Sigmoid colon (tissue), 7 donors: ENCODE results near the gene MYO7A. TPM values are rescaled to one million over a fixed set of nuclear protein-coding genes. Genes with fewer than 3 reads are reported as not detected.

Experiments
- DNase-seq: peaks from one replicate; pipeline ENCODE4 v3.0.0-alpha.2; 2019
- H3K27ac ChIP-seq, 4 donors: fragments of 200-600 bp; sonication (generic); one replicate each; pipeline ENCODE4 v1.5.1; 2016 to 2019; ENCODE audit warnings: mild to moderate bottlenecking in 1 of 4
- H3K27me3 ChIP-seq, 3 donors: fragments of 200-600 bp; sonication (generic); one replicate each; pipeline ENCODE4 v1.5.1; 2019; ENCODE audit warnings: mild to moderate bottlenecking in 1 of 3
- H3K36me3 ChIP-seq, 4 donors: fragments of 200-600 bp; sonication (generic); one replicate each; pipeline ENCODE4 v1.5.1; 2016 to 2019
- H3K4me1 ChIP-seq, 4 donors: fragments of 200-600 bp; sonication (generic); one replicate each; pipeline ENCODE4 v1.5.1; 2017 to 2019
- H3K4me3 ChIP-seq, 4 donors: fragments of 200-600 bp; sonication (generic); one replicate each; pipeline ENCODE4 v1.5.1; 2017 to 2019; ENCODE audit warnings: mild to moderate bottlenecking in 2 of 4, moderate library complexity in 1 of 4
- H3K9me3 ChIP-seq, 4 donors: fragments of 200-600 bp in 3 of 4; sonication (generic) in 3 of 4; one replicate each; pipeline versions ENCODE4 v1.5.1 to v1.6.1; 2013 to 2019
- CTCF ChIP-seq, 4 experiments: fragments of 450-650 bp in 3 of 4; fragments of 200-600 bp in 1 of 4; IDR thresholded peaks; one replicate each; pipeline ENCODE4 v1.5.1; 2016 to 2019; ENCODE audit warnings: antibody characterized with exemption in 4 of 4, mild to moderate bottlenecking in 3 of 4, moderate library complexity in 2 of 4
- EP300 ChIP-seq, 4 donors: sonication (generic); formaldehyde crosslinking; IDR thresholded peaks; one replicate each; pipeline ENCODE4 v1.6.1; 2017; ENCODE audit warnings: antibody characterized with exemption in 4 of 4
- POLR2A ChIP-seq, 2 donors: fragments of 450-650 bp; IDR thresholded peaks; one replicate each; pipeline ENCODE4 v1.6.1; 2016; ENCODE audit warnings: antibody characterized with exemption in 2 of 2, mild to moderate bottlenecking in 2 of 2, moderate library complexity in 2 of 2
- POLR2AphosphoS5 ChIP-seq, 4 donors: sonication (generic); formaldehyde crosslinking; IDR thresholded peaks; one replicate each; pipeline ENCODE4 v1.6.1; 2017; ENCODE audit warnings: antibody characterized with exemption in 4 of 4
- WGBS, 2 donors: extraction: QIAGEN DNeasy Blood & Tissue Kit; methylation state at CpG; one replicate each; pipeline ENCODE4 v1.1.7; 2013; 5-methylcytosine and 5-hydroxymethylcytosine counted together
- intact Hi-C: fragments of 100-400 bp; cut with DNase I; formaldehyde crosslinking; loops from one replicate; pipeline ENCODE4 v1.15.1; 2023
- polyA plus RNA-seq, 3 donors: library from polyadenylated mRNA; stranded (reverse); fragments of 200-250 nt; gene quantifications; one replicate each; pipeline ENCODE4 v1.2.3, GENCODE V29; 2013
- total RNA-seq, 4 donors: library from RNA; depleted of rRNA; stranded (reverse); fragments of >200 nt; gene quantifications; one replicate each; pipeline ENCODE4 v1.1.0, GENCODE V29; 2016
- donor health status: healthy with polysubstance abuse.
- donor health status: Bipolar disorder and iron deficiency.
- donor health status: healthy.

The MYO7A gene
- total and polyA plus RNA-seq, 7 donors: 1.8 to 12.8 (median 7.7) TPM

DNA sequence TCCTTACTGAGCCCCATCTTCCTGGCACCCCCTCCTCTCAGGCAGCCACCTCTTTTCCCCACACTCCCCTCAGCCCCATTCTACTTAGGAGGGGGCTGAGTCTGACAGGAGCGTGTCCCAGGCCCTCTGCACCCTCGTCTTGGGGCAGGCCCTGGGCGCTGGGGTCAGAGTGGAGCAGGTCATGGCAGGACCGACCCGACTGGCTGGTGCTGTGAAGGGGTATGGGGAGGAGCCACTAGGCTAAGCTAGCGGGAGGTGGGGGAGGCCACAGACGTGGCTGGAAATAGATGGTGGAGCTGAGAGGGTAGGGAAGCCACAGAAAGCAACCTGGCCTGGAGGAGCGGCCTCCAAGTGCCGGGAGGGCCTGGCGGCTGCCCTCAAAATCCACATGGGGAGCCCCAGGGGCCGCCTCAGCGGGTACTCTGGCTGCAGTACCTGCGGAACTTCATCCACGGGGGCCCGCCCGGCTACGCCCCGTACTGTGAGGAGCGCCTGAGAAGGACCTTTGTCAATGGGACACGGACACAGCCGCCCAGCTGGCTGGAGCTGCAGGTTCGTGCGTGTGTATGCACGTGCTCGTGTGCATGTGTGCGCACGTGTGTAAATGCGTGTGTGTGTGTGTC is 61.7 kb downstream of the MYO7A start:
- intact Hi-C loops: loop anchor here (2.0 to 5.0 kb wide), 3 partner anchors 63 to 358 kb away; no protein-coding TSS in a partner anchor
- Histone ChIP-seq H3K4me3 (no peak overlapping the region), H3K27me3 (peaks cover 0 to 9% (median 0%) of the 10 kb centered on the region in 3 donors), H3K4me1 (no peaks in the 10 kb centered on the region), H3K9me3 (no peaks in the 10 kb centered on the region), H3K27ac (no peak overlapping the region), H3K36me3 (no peaks in the 10 kb centered on the region)
- DNase-seq: no peak
- WGBS, 2 donors: 85 to 93% methylated on average over 28 of the region's 28 CpGs
- TF ChIP-seq EP300 (IDR thresholded peaks at IDR 0.05): no peak
- no peak for TF ChIP-seq POLR2AphosphoS5 (IDR thresholded peaks at IDR 0.05)
- TF ChIP-seq POLR2A (IDR thresholded peaks at IDR 0.05): no peak
- TF ChIP-seq CTCF (IDR thresholded peaks at IDR 0.05): no peak

DNA sequence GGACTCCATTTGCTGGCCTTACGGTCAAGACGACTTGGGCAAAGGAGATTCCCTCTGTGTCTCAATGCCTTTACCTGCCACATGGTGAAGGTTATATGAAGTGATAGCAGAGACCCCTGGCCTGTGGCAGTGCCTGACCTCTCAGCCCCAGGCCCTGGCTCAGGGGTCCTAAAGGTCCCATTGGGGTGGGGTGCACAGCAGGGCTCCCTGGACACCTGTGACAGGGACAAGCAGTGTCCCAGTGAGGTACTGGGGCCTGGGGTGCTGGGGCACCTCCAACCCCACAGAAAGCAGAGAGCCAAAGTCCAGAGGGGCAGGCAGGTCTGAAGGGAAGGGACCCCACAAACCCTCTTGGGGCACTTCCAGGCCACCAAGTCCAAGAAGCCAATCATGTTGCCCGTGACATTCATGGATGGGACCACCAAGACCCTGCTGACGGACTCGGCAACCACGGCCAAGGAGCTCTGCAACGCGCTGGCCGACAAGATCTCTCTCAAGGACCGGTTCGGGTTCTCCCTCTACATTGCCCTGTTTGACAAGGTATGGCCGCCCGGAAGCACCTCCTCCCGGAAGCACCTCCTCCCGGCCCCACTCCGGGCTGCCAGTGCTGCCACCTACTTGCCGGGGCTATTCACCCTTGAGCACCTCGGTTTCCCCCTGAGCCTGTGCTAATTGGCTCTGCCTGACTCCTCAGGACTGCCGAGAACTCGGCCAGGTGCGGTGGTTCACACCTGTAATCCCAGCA is 62.5 kb downstream of the MYO7A start:
- Histone ChIP-seq H3K4me3 (no peak overlapping the region), H3K4me1 (no peaks in the 10 kb centered on the region), H3K27me3 (peaks cover 0 to 9% (median 0%) of the 10 kb centered on the region in 3 donors), H3K9me3 (no peaks in the 10 kb centered on the region), H3K36me3 (no peaks in the 10 kb centered on the region), H3K27ac (no peak overlapping the region)
- 91 to 93% methylated on average over 21 of the region's 21 CpGs for WGBS, 2 donors
- TF ChIP-seq EP300 (IDR thresholded peaks at IDR 0.05) (no peak), POLR2A (IDR thresholded peaks at IDR 0.05) (no peak), POLR2AphosphoS5 (IDR thresholded peaks at IDR 0.05) (no peak), CTCF (IDR thresholded peaks at IDR 0.05) (no peak)
- intact Hi-C loops: no loop called here
- DNase-seq: no peak

GRCh38 chr11:77191429-77191822 is 63.4 kb downstream of the MYO7A start:
- intact Hi-C loops: no loop called here
- Histone ChIP-seq H3K9me3 (no peaks in the 10 kb centered on the region), H3K4me1 (no peaks in the 10 kb centered on the region), H3K27me3 (peaks cover 0 to 9% (median 0%) of the 10 kb centered on the region in 3 donors), H3K27ac (no peak overlapping the region), H3K4me3 (no peak overlapping the region), H3K36me3 (no peaks in the 10 kb centered on the region)
- no peak for DNase-seq
- 72 to 93% methylated on average over 11 of the region's 11 CpGs for WGBS, 2 donors
- TF ChIP-seq EP300 (IDR thresholded peaks at IDR 0.05): no peak
- no peak for TF ChIP-seq POLR2AphosphoS5 (IDR thresholded peaks at IDR 0.05)
- no peak for TF ChIP-seq CTCF (IDR thresholded peaks at IDR 0.05)
- no peak for TF ChIP-seq POLR2A (IDR thresholded peaks at IDR 0.05)

GRCh38 chr11:77191823-77192495 is 63.9 kb downstream of the MYO7A start:
- Histone ChIP-seq H3K9me3 (no peaks in the 10 kb centered on the region), H3K27me3 (peaks cover 0 to 9% (median 0%) of the 10 kb centered on the region in 3 donors), H3K4me3 (no peak overlapping the region), H3K4me1 (no peaks in the 10 kb centered on the region), H3K27ac (no peak overlapping the region), H3K36me3 (no peaks in the 10 kb centered on the region)
- WGBS, 2 donors: 24 to 50% methylated on average over 27 of the region's 27 CpGs
- no peak for DNase-seq
- intact Hi-C loops: no loop called here
- peak in 1 of 4 experiments; percentile 55 for TF ChIP-seq CTCF (IDR thresholded peaks at IDR 0.05)
- no peak for TF ChIP-seq POLR2AphosphoS5 (IDR thresholded peaks at IDR 0.05)
